HFFc6 (cell line): ENCODE data around the gene TSPAN15. TPM values are rescaled to one million over a fixed set of nuclear protein-coding genes. Genes with fewer than 3 reads are reported as not detected.

Source experiments
- DNase-seq: peaks from one replicate; pipeline ENCODE4 v3.0.0-alpha.2; 2018
- H3K27ac Mint-ChIP-seq: 2 replicates; pipeline ENCODE4 v1.8.0; 2020; ENCODE audit warnings: mild to moderate bottlenecking, mixed read lengths
- H3K27me3 Mint-ChIP-seq: 2 replicates; pipeline ENCODE4 v1.8.0; 2021; ENCODE audit warnings: mild to moderate bottlenecking, moderate library complexity, mixed read lengths; ENCODE audit not compliant: insufficient read depth
- H3K36me3 Mint-ChIP-seq: 2 replicates; pipeline ENCODE4 v1.8.0; 2021; ENCODE audit warnings: low read depth, mixed read lengths
- H3K4me1 Mint-ChIP-seq: 2 replicates; pipeline ENCODE4 v1.8.0; 2020; ENCODE audit warnings: low read depth, mixed read lengths
- H3K4me3 Mint-ChIP-seq: 2 replicates; pipeline ENCODE4 v1.8.0; 2020; ENCODE audit warnings: mild to moderate bottlenecking, moderate library complexity, mixed read lengths
- H3K9me3 Mint-ChIP-seq: 2 replicates; pipeline ENCODE4 v1.8.0; 2020; ENCODE audit warnings: mild to moderate bottlenecking, mixed read lengths
- total RNA-seq, 6 experiments: library from RNA; stranded (reverse); fragmentation: NEBNext Ultra II Directional; extraction: Animal tissue kit (Norgen Biotek cat#: 25700); gene quantifications; 2 replicates in 1 of 6; 3 replicates in 5 of 6; pipeline ENCODE4 v1.2.3, GENCODE V29; 2021
- TF ChIP-seq, protein P1 (sequence below): fragments of 200-600 bp; sonication (generic); IDR thresholded peaks from 2 replicates; pipeline ENCODE4 v1.5.0; 2021; ENCODE audit warnings: antibody characterized with exemption, mild to moderate bottlenecking

The TSPAN15 gene
- total RNA-seq, 6 experiments from 2014 or later: 1.8 to 4.0 (median 2.1) TPM

DNA sequence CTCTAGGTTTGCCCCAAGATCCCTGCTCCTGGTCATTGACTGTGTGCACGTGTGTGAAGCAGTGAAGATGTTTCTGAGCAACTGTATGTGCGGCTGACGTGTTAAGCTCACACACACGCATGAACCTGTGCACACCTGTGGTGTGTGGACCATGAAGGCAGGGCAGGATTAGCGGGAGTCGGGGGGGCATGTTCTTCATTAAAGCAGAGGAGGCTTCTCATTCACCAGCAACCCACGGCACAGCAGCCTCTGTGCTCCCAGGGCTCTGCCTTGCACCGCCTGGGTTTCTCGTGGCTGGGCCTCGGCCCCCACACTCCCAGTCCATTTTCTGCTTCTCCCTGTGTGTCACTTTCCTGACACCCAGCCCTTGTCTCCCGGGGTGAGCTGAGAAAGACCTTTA is 33.7 kb upstream of the TSPAN15 start:
- H3K27me3 Mint-ChIP-seq: peaks cover 23% of the 10 kb centered on the region
- H3K36me3 Mint-ChIP-seq: no peaks in the 10 kb centered on the region
- no peaks in the 10 kb centered on the region for H3K9me3 Mint-ChIP-seq
- peaks cover 16% of the 10 kb centered on the region for H3K4me1 Mint-ChIP-seq
- TF ChIP-seq, protein P1, sequence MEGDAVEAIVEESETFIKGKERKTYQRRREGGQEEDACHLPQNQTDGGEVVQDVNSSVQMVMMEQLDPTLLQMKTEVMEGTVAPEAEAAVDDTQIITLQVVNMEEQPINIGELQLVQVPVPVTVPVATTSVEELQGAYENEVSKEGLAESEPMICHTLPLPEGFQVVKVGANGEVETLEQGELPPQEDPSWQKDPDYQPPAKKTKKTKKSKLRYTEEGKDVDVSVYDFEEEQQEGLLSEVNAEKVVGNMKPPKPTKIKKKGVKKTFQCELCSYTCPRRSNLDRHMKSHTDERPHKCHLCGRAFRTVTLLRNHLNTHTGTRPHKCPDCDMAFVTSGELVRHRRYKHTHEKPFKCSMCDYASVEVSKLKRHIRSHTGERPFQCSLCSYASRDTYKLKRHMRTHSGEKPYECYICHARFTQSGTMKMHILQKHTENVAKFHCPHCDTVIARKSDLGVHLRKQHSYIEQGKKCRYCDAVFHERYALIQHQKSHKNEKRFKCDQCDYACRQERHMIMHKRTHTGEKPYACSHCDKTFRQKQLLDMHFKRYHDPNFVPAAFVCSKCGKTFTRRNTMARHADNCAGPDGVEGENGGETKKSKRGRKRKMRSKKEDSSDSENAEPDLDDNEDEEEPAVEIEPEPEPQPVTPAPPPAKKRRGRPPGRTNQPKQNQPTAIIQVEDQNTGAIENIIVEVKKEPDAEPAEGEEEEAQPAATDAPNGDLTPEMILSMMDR: no peak
- DNase-seq: no peak
- no peak overlapping the region for H3K4me3 Mint-ChIP-seq
- no peak overlapping the region for H3K27ac Mint-ChIP-seq

DNA sequence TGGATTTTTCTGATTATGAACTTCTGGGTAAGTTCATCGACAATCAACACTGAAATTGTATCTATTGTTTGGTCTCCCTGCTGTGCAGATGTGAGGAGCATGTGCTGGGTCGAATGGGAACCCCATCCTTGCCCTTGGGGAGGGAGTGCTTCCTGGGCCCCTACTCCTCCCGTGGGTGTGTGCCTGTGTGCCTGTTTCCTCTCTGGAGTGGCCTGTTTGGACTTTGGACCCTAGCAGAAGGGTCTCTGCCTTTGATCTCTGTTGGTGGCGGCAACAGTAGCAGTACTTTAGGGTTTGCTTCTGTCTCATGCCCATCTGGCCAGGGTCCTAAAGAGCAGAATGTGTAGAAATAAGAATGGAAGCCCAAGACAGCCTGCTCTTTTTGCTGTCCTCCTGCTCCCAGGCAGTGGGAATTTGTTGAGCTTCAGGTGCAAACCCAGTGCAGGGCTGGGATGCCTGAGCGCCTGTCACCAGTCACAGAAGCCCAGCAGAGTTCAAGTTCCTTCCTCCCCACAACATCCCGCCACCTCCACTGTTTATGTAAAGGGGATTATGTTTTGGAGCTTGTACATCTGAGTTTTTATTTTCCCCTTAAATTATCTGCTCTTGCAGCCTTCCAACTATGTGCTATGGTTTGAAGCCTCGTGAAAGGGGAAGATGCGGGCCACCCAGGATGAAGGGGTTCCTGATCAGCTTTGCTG is 33.1 kb upstream of the TSPAN15 start:
- Mint-ChIP-seq H3K27me3 (peaks cover 23% of the 10 kb centered on the region), H3K27ac (no peak overlapping the region), H3K4me3 (no peak overlapping the region), H3K36me3 (no peaks in the 10 kb centered on the region), H3K4me1 (peaks cover 12% of the 10 kb centered on the region), H3K9me3 (no peaks in the 10 kb centered on the region)
- no peak for DNase-seq
- TF ChIP-seq, protein P1: no peak

DNA sequence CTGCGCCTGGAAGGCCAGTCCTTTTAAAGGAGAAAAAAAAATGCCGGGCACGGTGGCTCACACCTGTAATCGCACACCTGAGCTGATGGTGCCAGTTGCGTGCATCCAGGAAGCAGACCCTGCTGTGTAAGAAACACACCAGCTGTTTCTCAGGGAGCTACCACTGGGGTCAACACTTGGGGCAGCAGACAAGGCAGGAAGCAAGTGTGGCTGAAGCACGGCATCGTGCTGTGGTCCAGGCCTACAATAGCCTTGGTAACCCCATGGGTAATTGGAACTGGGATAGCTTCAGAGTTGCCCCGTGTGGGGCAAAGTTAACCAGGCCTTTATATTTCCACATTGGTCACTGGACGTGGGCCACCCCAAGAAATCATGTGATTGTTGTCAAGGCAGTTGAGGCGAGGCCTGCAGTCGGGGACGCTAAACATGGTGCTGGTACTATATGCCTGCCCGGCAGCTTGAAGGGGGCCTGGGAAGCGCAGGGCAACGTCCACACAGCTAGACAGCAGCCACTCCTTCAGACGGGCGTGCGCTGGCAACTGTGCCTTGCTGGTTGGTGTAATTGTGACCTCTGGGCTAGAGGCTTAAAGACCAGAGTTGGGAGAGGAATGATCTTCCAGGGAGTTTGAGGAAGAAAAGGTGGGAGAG is 32.0 kb upstream of the TSPAN15 start:
- H3K27ac Mint-ChIP-seq: no peak overlapping the region
- H3K9me3 Mint-ChIP-seq: no peaks in the 10 kb centered on the region
- DNase-seq: no peak
- H3K36me3 Mint-ChIP-seq: no peaks in the 10 kb centered on the region
- TF ChIP-seq, protein P1: no peak
- H3K4me3 Mint-ChIP-seq: no peak overlapping the region
- peaks cover 24% of the 10 kb centered on the region for H3K27me3 Mint-ChIP-seq
- H3K4me1 Mint-ChIP-seq: peaks cover 14% of the 10 kb centered on the region; the same call in 1 of the 2 replicates

DNA sequence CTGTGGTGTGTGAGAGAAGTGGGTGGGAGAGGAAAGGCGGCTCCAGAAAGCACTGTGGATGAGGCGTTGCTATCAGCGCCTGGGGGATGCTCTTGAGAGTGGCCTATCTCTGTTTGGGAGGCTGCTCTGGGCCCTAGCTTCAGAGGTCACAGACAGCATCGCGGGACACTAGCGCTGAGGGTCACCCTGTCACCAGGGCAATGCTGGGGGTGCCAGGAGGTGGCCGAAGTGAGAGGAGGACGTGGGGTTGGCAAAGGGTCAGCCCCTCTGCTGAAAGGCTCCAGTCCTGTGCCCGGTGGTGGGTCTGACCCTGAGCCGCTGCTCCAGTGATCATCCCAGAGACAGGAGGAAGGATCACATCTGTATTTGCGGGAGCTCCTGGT is 31.5 kb upstream of the TSPAN15 start:
- Mint-ChIP-seq H3K4me1 (peaks cover 14% of the 10 kb centered on the region; the same call in 1 of the 2 replicates), H3K27me3 (peaks cover 26% of the 10 kb centered on the region), H3K9me3 (no peaks in the 10 kb centered on the region), H3K27ac (no peak overlapping the region), H3K4me3 (no peak overlapping the region), H3K36me3 (no peaks in the 10 kb centered on the region)
- DNase-seq: no peak
- TF ChIP-seq, protein P1: no peak

DNA sequence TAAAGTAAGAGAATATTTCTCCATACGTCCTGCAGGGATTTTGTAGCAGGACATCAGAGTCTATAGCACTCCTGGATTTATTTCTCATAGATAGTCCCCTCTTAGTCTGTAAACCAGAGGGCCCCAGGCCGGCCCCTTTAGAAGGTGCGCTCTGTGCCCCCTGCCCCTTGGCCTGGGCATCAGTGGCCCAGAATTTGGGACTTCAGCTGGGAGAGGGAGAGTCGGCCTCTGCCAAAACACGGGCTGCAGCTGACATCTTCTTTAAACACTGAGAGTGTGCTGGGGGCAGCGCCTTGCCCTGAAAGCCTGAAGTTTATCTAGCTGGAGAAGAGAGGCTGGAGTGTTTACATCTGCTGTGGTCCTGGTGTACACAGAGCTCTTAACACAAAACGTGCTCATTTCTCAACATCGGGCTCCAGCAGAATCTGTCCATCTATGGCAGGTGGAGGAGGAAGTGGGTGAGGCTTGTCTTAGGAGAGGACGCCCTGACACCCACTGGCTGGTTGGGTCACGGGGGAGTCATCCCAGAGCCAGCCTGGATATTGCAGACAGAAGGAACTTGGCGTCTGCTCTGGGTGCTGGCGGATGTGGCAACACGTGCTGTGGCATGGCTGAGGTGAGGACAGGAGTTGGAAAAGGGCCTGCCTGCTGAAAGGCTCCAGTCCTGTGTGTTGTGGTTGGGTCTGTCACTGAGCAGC is 29.5 kb upstream of the TSPAN15 start:
- Mint-ChIP-seq H3K36me3 (no peaks in the 10 kb centered on the region), H3K4me1 (peaks cover 14% of the 10 kb centered on the region; the same call in 1 of the 2 replicates), H3K27ac (no peak overlapping the region), H3K4me3 (no peak overlapping the region), H3K9me3 (no peaks in the 10 kb centered on the region), H3K27me3 (peaks cover 21% of the 10 kb centered on the region)
- DNase-seq: no peak
- TF ChIP-seq, protein P1: no peak
